Measurements from ENCODE around the gene ACACB. TPM values are rescaled to one million over a fixed set of nuclear protein-coding genes. Genes with fewer than 3 reads are reported as not detected.

Gene ACACB
- total RNA-seq, 1 experiment from 2014 or later = 1.0 TPM

DNA sequence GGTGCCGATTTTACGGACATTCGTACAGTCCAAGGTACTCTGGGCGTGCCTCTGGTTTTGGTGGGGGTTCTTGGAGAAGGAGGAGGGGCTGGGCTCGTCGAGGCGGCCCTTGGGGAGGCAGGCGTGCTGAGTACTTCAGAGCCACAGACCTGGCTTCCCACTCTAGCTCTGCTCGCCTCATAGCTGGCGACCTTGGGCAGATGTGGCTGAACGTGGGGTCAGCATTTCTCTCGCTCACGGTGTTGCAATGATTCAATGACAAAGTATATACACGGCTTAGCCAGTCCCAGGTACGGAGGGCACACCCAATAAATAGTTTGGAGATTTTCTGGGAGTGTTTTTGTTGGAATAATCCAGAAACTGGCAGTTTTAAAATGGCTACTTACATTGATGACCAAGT lies 117.6 kb downstream of the ACACB start:
- DNase-seq (ENCODE audit: unreplicated experiment) = no peak
- TF ChIP-seq, protein P1, sequence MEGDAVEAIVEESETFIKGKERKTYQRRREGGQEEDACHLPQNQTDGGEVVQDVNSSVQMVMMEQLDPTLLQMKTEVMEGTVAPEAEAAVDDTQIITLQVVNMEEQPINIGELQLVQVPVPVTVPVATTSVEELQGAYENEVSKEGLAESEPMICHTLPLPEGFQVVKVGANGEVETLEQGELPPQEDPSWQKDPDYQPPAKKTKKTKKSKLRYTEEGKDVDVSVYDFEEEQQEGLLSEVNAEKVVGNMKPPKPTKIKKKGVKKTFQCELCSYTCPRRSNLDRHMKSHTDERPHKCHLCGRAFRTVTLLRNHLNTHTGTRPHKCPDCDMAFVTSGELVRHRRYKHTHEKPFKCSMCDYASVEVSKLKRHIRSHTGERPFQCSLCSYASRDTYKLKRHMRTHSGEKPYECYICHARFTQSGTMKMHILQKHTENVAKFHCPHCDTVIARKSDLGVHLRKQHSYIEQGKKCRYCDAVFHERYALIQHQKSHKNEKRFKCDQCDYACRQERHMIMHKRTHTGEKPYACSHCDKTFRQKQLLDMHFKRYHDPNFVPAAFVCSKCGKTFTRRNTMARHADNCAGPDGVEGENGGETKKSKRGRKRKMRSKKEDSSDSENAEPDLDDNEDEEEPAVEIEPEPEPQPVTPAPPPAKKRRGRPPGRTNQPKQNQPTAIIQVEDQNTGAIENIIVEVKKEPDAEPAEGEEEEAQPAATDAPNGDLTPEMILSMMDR (IDR thresholded peaks at IDR 0.05; ENCODE audit: unreplicated experiment) = no peak
- no peaks in the 10 kb centered on the region for H3K36me3 Mint-ChIP-seq (ENCODE audit: insufficient read depth, unreplicated experiment)
- BruUV-seq (replicated peaks) = no TSS peak
- no peak overlapping the region for H3K4me3 Mint-ChIP-seq (ENCODE audit: unreplicated experiment)
- POLR2A ChIA-PET = no interaction called here
- no peak overlapping the region for H3K27ac Mint-ChIP-seq (ENCODE audit: low read depth, unreplicated experiment)
- CTCF ChIA-PET = interaction anchor here (1.0 kb wide), 1 partner anchor 30 kb away, joined by 3 read pairs; no protein-coding TSS in a partner anchor
- H3K9me3 Mint-ChIP-seq (ENCODE audit: unreplicated experiment) = no peaks in the 10 kb centered on the region
- no peaks in the 10 kb centered on the region for H3K4me1 Mint-ChIP-seq (ENCODE audit: insufficient read depth, unreplicated experiment)
- no peaks in the 10 kb centered on the region for H3K27me3 Mint-ChIP-seq (ENCODE audit: insufficient read depth, unreplicated experiment)
- intact Hi-C loops (cut with micrococcal nuclease) = no loop called here

DNA sequence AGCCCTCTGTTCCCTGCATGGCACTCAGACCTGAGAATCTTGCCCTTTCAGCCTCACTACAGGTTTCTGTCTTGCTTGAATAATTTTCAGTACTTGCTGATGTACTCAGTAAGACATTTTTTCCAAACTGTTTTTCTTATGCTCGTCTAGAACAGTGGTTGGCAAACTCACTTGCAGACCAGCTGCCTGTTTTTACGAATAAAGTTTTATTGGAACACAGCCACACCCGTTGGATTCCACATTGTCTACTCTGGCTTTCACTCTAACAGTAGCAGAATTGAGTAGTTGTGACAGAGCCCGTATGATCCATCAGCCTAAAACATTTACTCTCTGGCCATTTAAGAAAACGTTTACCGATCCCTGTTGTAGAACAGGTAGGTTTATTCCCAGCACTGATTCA lies 119.9 kb downstream of the ACACB start:
- Mint-ChIP-seq H3K9me3 (ENCODE audit: unreplicated experiment) (no peaks in the 10 kb centered on the region), H3K36me3 (ENCODE audit: insufficient read depth, unreplicated experiment) (no peaks in the 10 kb centered on the region), H3K27ac (ENCODE audit: low read depth, unreplicated experiment) (no peak overlapping the region), H3K4me1 (ENCODE audit: insufficient read depth, unreplicated experiment) (no peaks in the 10 kb centered on the region), H3K4me3 (ENCODE audit: unreplicated experiment) (no peak overlapping the region), H3K27me3 (ENCODE audit: insufficient read depth, unreplicated experiment) (no peaks in the 10 kb centered on the region)
- intact Hi-C loops (cut with micrococcal nuclease) = no loop called here
- no TSS peak for BruUV-seq (replicated peaks)
- no peak for DNase-seq (ENCODE audit: unreplicated experiment)
- CTCF ChIA-PET = interaction anchor here (0.9 kb wide), 1 partner anchor 120 kb away, joined by 3 read pairs; the partner anchor contains the start of gene ACACB
- TF ChIP-seq, protein P1 (IDR thresholded peaks at IDR 0.05; ENCODE audit: unreplicated experiment) = no peak
- POLR2A ChIA-PET = no interaction called here

DNA sequence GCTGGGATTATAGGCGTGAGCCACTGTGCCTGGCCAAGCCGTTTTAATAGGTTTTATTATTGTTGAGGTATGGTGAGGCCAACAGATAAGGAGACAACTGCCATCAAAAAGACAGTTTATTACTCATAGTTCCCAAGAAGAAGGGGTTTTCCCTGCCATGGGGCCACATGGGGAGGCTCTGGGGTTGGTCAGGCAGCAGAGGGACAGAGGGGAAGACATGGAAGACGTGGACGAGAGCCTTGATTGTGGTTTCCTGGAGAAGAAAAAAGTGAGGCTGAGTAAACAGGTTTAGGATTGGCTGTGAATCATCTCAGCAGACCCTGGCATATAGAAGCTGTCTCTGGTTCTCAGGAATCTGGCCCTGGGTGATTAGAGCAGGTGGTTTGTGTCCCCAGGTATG lies 122.8 kb downstream of the ACACB start:
- CTCF ChIA-PET = interaction anchor here (2.0 kb wide), 1 partner anchor 25 kb away, joined by 6 read pairs; no protein-coding TSS in a partner anchor
- Mint-ChIP-seq H3K9me3 (ENCODE audit: unreplicated experiment) (no peaks in the 10 kb centered on the region), H3K27me3 (ENCODE audit: insufficient read depth, unreplicated experiment) (no peaks in the 10 kb centered on the region), H3K36me3 (ENCODE audit: insufficient read depth, unreplicated experiment) (no peaks in the 10 kb centered on the region), H3K27ac (ENCODE audit: low read depth, unreplicated experiment) (no peak overlapping the region), H3K4me3 (ENCODE audit: unreplicated experiment) (no peak overlapping the region), H3K4me1 (ENCODE audit: insufficient read depth, unreplicated experiment) (no peaks in the 10 kb centered on the region)
- TF ChIP-seq, protein P1 (IDR thresholded peaks at IDR 0.05; ENCODE audit: unreplicated experiment) = no peak
- POLR2A ChIA-PET = interaction anchor here (0.6 kb wide), 1 partner anchor 24 kb away, joined by 3 read pairs; no protein-coding TSS in a partner anchor
- intact Hi-C loops (cut with micrococcal nuclease) = no loop called here
- DNase-seq (ENCODE audit: unreplicated experiment) = no peak
- no TSS peak for BruUV-seq (replicated peaks)

DNA sequence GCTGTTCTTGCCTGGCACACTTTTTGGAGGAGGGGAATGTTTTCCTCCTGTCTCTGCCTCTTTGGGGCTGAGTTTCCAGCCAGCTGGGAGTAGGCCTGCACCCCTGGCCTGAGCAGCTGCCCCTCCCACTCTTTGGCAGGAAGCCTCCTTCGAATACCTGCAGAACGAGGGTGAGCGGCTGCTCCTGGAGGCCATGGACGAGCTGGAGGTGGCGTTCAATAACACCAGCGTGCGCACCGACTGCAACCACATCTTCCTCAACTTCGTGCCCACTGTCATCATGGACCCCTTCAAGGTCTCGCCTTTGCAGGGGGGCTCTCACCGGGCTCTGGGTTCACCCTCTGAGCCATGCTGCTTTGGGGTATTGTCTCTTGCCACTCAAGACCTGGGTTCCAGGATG lies 123.3 kb downstream of the ACACB start:
- no TSS peak for BruUV-seq (replicated peaks)
- H3K27ac Mint-ChIP-seq (ENCODE audit: low read depth, unreplicated experiment) = no peak overlapping the region
- no peak for DNase-seq (ENCODE audit: unreplicated experiment)
- TF ChIP-seq, protein P1 (IDR thresholded peaks at IDR 0.05; ENCODE audit: unreplicated experiment) = no peak
- H3K4me3 Mint-ChIP-seq (ENCODE audit: unreplicated experiment) = no peak overlapping the region
- ChIA-PET POLR2A (interaction anchor here (0.6 kb wide), 1 partner anchor 25 kb away, joined by 3 read pairs; no protein-coding TSS in a partner anchor), CTCF (interaction anchor here (0.6 to 2.0 kb wide), 4 partner anchors 12 to 606 kb away, joined by 3 to 6 read pairs (median 3); no protein-coding TSS in a partner anchor)
- no peaks in the 10 kb centered on the region for H3K4me1 Mint-ChIP-seq (ENCODE audit: insufficient read depth, unreplicated experiment)
- no peaks in the 10 kb centered on the region for H3K36me3 Mint-ChIP-seq (ENCODE audit: insufficient read depth, unreplicated experiment)
- H3K27me3 Mint-ChIP-seq (ENCODE audit: insufficient read depth, unreplicated experiment) = no peaks in the 10 kb centered on the region
- intact Hi-C loops (cut with micrococcal nuclease) = no loop called here
- H3K9me3 Mint-ChIP-seq (ENCODE audit: unreplicated experiment) = no peaks in the 10 kb centered on the region

Measured in MCF 10A (cell line).